Fibroblast of lung (primary cell): ENCODE data around the gene MT1H. TPM values are rescaled to one million over a fixed set of nuclear protein-coding genes. Genes with fewer than 3 reads are reported as not detected.

Experiments used
- DNase-seq, 2 donors: peaks; one replicate each; pipeline versions ENCODE4 v3.0.0 to v3.0.0-alpha.2; 2010; ENCODE audit warnings: low read depth in 2 of 2
- H2AFZ ChIP-seq: 2 replicates; pipeline ENCODE4 v1.5.1; 2012; ENCODE audit warnings: low read length, control low read depth, inconsistent platforms
- H3K27ac ChIP-seq: 2 replicates; pipeline ENCODE4 v1.5.1; 2011; ENCODE audit warnings: low read length, control low read depth; ENCODE audit not compliant: insufficient read depth
- H3K27me3 ChIP-seq: 2 replicates; pipeline ENCODE4 v1.5.1; 2011; ENCODE audit warnings: mild to moderate bottlenecking, low read length; ENCODE audit not compliant: control insufficient read depth, insufficient read depth
- H3K36me3 ChIP-seq: 2 replicates; pipeline ENCODE4 v1.5.1; 2011; ENCODE audit warnings: low read length; ENCODE audit not compliant: control insufficient read depth, insufficient read depth
- H3K4me1 ChIP-seq: 2 replicates; pipeline ENCODE4 v1.5.1; 2011; ENCODE audit warnings: low read length; ENCODE audit not compliant: control insufficient read depth, insufficient read depth; ENCODE audit errors: extremely low read depth
- H3K4me2 ChIP-seq: 2 replicates; pipeline ENCODE4 v1.5.1; 2011; ENCODE audit warnings: low read length, control low read depth; ENCODE audit not compliant: insufficient read depth; ENCODE audit errors: extremely low read depth
- H3K4me3 ChIP-seq, 4 experiments: fragments of 200-600 bp in 1 of 4; sonication (generic) in 1 of 4; replicated peaks in 1 of 4; 2 replicates each; pipeline ENCODE4 v1.5.1; 2011 to 2016; ENCODE audit warnings: low read length in 4 of 4, low read depth in 3 of 4, mild to moderate bottlenecking in 3 of 4, control low read depth in 2 of 4, inconsistent platforms in 1 of 4, mixed read lengths in 1 of 4; ENCODE audit not compliant: insufficient read depth in 1 of 4; ENCODE audit errors: control extremely low read depth in 1 of 4
- H3K79me2 ChIP-seq: 2 replicates; pipeline ENCODE4 v1.5.1; 2012; ENCODE audit warnings: mild to moderate bottlenecking, low read length, inconsistent platforms; ENCODE audit not compliant: control insufficient read depth, insufficient read depth
- H3K9ac ChIP-seq: 2 replicates; pipeline ENCODE4 v1.5.1; 2011; ENCODE audit warnings: mild to moderate bottlenecking, low read length, control low read depth; ENCODE audit not compliant: insufficient read depth
- H3K9me3 ChIP-seq: 2 replicates; pipeline ENCODE4 v1.5.1; 2012; ENCODE audit warnings: low read depth, low read length; ENCODE audit not compliant: control insufficient read depth, insufficient read depth
- H4K20me1 ChIP-seq: 2 replicates; pipeline ENCODE4 v1.5.1; 2011; ENCODE audit warnings: low read length; ENCODE audit not compliant: control insufficient read depth, insufficient read depth; ENCODE audit errors: extremely low read depth
- EZH2 ChIP-seq: IDR thresholded peaks from 2 replicates; pipeline ENCODE4 v1.5.1; 2012; ENCODE audit warnings: low read length, control low read depth, mild to moderate bottlenecking; ENCODE audit errors: missing control alignments
- polyA plus RNA-seq, 2 donors: library from polyadenylated mRNA; depleted of rRNA in 1 of 2; stranded (reverse) in 1 of 2; unstranded in 1 of 2; fragments of >200 nt; gene quantifications; 2 replicates each; pipeline ENCODE4 v1.2.1, GENCODE V29; 2011 to 2012; ENCODE audit warnings: missing spikeins in 1 of 2
- total RNA-seq: library from RNA; depleted of rRNA; stranded (reverse); fragments of >200 nt; gene quantifications from 2 replicates; pipeline ENCODE4 v1.2.1, GENCODE V29; 2014
- TF ChIP-seq, protein P1 (sequence below), 2 donors: IDR thresholded peaks in 1 of 2; conservative IDR thresholded peaks in 1 of 2; 1 replicate in 1 of 2; 2 replicates in 1 of 2; pipeline ENCODE4 v1.5.1; 2011 to 2012; ENCODE audit warnings: low read length in 2 of 2, control low read depth in 1 of 2, inconsistent platforms in 1 of 2, low read depth in 1 of 2, mild to moderate bottlenecking in 1 of 2

The MT1H gene
- total and polyA plus RNA-seq, 2 donors (not counting 1 experiment from before 2014, with no cell fraction given), result not detected

DNA sequence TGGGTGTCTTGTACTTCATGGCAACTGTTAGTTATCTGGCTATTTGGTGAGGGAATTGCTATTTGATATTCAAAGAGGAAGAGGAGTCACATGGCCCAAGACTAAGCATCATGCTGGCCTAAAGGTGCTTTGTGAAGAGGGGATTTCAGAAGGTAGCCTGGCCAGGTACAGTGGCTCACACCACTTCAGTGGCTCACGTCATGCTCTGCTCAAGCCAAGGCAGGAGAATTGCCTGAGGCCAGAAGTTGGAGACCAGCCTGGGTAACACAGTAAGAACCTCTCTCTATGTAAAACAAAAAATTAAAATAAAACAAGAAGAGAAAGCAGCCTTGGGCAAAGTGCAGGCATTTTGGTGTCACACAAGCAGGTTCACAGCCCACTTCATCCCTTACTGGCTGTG, 24.3 kb upstream of the MT1H start:
- H3K4me3 ChIP-seq, result no peak overlapping the region
- DNase-seq, result no peak
- no peaks in the 10 kb centered on the region for H4K20me1 ChIP-seq
- peaks cover 25% of the 10 kb centered on the region for H3K27me3 ChIP-seq
- H3K79me2 ChIP-seq, result no peaks in the 10 kb centered on the region
- H3K4me1 ChIP-seq, result no peaks in the 10 kb centered on the region
- H3K9ac ChIP-seq, result no peak overlapping the region
- H2AFZ ChIP-seq, result no peak overlapping the region
- TF ChIP-seq, protein P1, sequence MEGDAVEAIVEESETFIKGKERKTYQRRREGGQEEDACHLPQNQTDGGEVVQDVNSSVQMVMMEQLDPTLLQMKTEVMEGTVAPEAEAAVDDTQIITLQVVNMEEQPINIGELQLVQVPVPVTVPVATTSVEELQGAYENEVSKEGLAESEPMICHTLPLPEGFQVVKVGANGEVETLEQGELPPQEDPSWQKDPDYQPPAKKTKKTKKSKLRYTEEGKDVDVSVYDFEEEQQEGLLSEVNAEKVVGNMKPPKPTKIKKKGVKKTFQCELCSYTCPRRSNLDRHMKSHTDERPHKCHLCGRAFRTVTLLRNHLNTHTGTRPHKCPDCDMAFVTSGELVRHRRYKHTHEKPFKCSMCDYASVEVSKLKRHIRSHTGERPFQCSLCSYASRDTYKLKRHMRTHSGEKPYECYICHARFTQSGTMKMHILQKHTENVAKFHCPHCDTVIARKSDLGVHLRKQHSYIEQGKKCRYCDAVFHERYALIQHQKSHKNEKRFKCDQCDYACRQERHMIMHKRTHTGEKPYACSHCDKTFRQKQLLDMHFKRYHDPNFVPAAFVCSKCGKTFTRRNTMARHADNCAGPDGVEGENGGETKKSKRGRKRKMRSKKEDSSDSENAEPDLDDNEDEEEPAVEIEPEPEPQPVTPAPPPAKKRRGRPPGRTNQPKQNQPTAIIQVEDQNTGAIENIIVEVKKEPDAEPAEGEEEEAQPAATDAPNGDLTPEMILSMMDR (conservative IDR thresholded peaks at IDR 0.05 in 1 of 2, IDR thresholded peaks at IDR 0.05 in 1 of 2; ENCODE audit: low read depth in 1 of 2, low read length in 2 of 2), result no peak
- TF ChIP-seq EZH2, result no peak
- no peak overlapping the region for H3K27ac ChIP-seq
- H3K36me3 ChIP-seq, result no peaks in the 10 kb centered on the region
- H3K9me3 ChIP-seq, result no peaks in the 10 kb centered on the region
- H3K4me2 ChIP-seq, result no peak overlapping the region

DNA sequence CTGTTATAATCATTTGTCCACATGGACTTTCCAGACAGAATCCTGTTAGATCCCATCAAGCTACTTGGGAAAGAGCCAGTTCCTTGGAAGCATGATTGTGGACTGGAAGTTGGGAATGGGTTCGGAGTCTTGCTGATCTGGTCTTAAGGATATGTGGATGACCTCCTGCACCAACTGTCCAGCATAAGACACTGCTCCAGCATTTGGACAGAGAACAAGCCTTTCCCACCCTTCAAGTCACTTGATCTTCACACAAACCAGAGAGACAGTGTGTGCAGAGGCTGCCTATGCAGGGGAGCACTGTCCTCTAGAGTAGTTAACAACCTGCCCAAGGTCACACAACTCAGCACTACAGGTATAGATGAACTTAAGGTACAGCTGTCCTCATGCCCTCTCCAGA, 23.8 kb upstream of the MT1H start:
- H3K36me3 ChIP-seq, result no peaks in the 10 kb centered on the region
- H3K27ac ChIP-seq, result no peak overlapping the region
- H2AFZ ChIP-seq, result no peak overlapping the region
- H3K9me3 ChIP-seq, result no peaks in the 10 kb centered on the region
- no peaks in the 10 kb centered on the region for H3K79me2 ChIP-seq
- DNase-seq, result no peak
- H3K9ac ChIP-seq, result no peak overlapping the region
- H3K27me3 ChIP-seq, result peaks cover 25% of the 10 kb centered on the region
- TF ChIP-seq, protein P1 (conservative IDR thresholded peaks at IDR 0.05 in 1 of 2, IDR thresholded peaks at IDR 0.05 in 1 of 2; ENCODE audit: low read depth in 1 of 2, low read length in 2 of 2), result no peak
- TF ChIP-seq EZH2, result no peak
- H3K4me1 ChIP-seq, result no peaks in the 10 kb centered on the region
- no peak overlapping the region for H3K4me3 ChIP-seq
- H4K20me1 ChIP-seq, result no peaks in the 10 kb centered on the region
- H3K4me2 ChIP-seq, result no peak overlapping the region

DNA sequence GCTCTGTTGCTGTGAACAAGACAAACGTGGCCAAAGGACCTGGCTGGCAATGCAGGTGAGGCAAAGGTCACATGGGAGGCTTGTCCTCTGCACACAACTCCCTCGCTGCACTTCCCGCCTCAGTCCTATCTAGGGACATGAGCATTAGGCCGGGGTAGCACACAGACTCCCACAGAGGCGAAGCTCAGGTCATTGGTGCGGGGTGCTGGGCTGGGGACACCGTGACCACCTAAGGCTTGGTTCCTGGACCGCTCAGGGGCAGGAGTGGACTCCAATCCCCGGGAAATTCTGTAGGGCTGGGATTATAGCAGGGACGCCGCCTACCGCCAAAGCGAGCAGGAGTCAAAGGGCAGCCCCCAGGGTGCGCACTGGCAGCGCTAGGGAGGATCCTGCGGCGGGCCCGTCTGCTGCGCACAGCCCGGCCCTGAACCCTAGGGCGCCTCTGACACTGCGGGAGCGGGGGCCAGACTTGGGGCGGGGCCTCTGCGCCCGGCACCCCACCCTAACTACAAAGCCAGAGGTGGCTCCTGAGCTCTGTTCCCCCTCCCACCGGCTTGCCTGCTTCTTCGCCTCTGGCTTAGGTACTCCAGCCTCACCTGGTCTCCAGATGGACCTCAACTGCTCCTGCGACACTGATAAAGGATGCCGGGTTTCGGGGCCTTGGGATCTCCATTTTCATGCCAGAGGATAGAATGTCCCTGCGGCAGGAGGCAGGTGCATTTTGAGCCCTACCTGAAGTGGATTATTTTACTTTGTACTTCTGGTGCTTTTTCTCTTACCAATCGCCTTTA, 21.8 kb upstream of the MT1H start:
- no peak overlapping the region for H2AFZ ChIP-seq
- DNase-seq, result no peak
- no peak overlapping the region for H3K27ac ChIP-seq
- no peaks in the 10 kb centered on the region for H3K36me3 ChIP-seq
- H3K4me1 ChIP-seq, result no peaks in the 10 kb centered on the region
- TF ChIP-seq EZH2, result no peak
- TF ChIP-seq, protein P1 (conservative IDR thresholded peaks at IDR 0.05 in 1 of 2, IDR thresholded peaks at IDR 0.05 in 1 of 2; ENCODE audit: low read depth in 1 of 2, low read length in 2 of 2), result no peak
- H4K20me1 ChIP-seq, result no peaks in the 10 kb centered on the region
- no peaks in the 10 kb centered on the region for H3K9me3 ChIP-seq
- H3K4me3 ChIP-seq, result no peak overlapping the region
- no peaks in the 10 kb centered on the region for H3K79me2 ChIP-seq
- no peak overlapping the region for H3K9ac ChIP-seq
- H3K4me2 ChIP-seq, result no peak overlapping the region
- H3K27me3 ChIP-seq, result peaks cover 33% of the 10 kb centered on the region
